Measurements from ENCODE around the gene ORC1. TPM values are rescaled to one million over a fixed set of nuclear protein-coding genes. Genes with fewer than 3 reads are reported as not detected.

Gene ORC1
- total and polyA plus RNA-seq, 2 of the 8 experiments (the other 6 are each of a cell fraction or from before 2014, with no cell fraction given) = 36.9 to 49.0 TPM

GRCh38 chr1:52332411-52332810 is 71.8 kb downstream of the ORC1 start (continued):
- no peak for TF ChIP-seq SP4 (IDR thresholded peaks at IDR 0.05; ENCODE audit: low read length)
